ENCODE measurements around the gene CD58. TPM values are rescaled to one million over a fixed set of nuclear protein-coding genes. Genes with fewer than 3 reads are reported as not detected.

CD58 gene
- total and polyA plus RNA-seq, 2 of the 4 experiments (the other 2 are of a cell fraction), result 5.4 to 5.7 TPM

- 0 out of 4 replicates have a peak, but pooled peaks cover 0 to 2% of the 10 kb centered on the region in 2 experiments for H3K79me1 ChIP-seq (ENCODE audit: low read depth in 1 of 2, low read length in 2 of 2)
- no peak overlapping the region for H2AK5ac ChIP-seq (ENCODE audit: low read depth, low read length)
- no peak overlapping the region for H2BK120ac ChIP-seq (ENCODE audit: low read depth, low read length)
- ChIA-PET POLR2A (ENCODE audit: unreplicated experiment) (no interaction called here), CTCF (no interaction called here)
- no peak for TF ChIP-seq USF2 (IDR thresholded peaks at IDR 0.05; ENCODE audit: low read depth, low read length)
- TF ChIP-seq MAFK (IDR thresholded peaks at IDR 0.05; ENCODE audit: low read depth, low read length), result no peak
- TF ChIP-seq POLR2A (IDR thresholded peaks at IDR 0.05; ENCODE audit: low read depth, low read length), result no peak
- TF ChIP-seq RFX5 (IDR thresholded peaks at IDR 0.05; ENCODE audit: low read depth, low read length), result no peak
- TF ChIP-seq FOS (IDR thresholded peaks at IDR 0.05; ENCODE audit: low read depth, low read length), result no peak
- TF ChIP-seq CEBPB (IDR thresholded peaks at IDR 0.05; ENCODE audit: low read depth, low read length), result no peak
- TF ChIP-seq RAD21 (IDR thresholded peaks at IDR 0.05; ENCODE audit: low read length), result no peak
- no peak for TF ChIP-seq MAZ (IDR thresholded peaks at IDR 0.05; ENCODE audit: borderline replicate concordance, low read depth, low read length)
- TF ChIP-seq NFE2L2 (IDR thresholded peaks at IDR 0.05; ENCODE audit: low read depth, low read length), result no peak
- TF ChIP-seq RCOR1 (IDR thresholded peaks at IDR 0.05; ENCODE audit: insufficient replicate concordance, low read length), result no peak
- no peak for TF ChIP-seq SMC3 (IDR thresholded peaks at IDR 0.05; ENCODE audit: low read depth, low read length)
- no peak for TF ChIP-seq CTCF (conservative IDR thresholded peaks at IDR 0.05; ENCODE audit: low read depth, low read length)
- TF ChIP-seq, protein P1, sequence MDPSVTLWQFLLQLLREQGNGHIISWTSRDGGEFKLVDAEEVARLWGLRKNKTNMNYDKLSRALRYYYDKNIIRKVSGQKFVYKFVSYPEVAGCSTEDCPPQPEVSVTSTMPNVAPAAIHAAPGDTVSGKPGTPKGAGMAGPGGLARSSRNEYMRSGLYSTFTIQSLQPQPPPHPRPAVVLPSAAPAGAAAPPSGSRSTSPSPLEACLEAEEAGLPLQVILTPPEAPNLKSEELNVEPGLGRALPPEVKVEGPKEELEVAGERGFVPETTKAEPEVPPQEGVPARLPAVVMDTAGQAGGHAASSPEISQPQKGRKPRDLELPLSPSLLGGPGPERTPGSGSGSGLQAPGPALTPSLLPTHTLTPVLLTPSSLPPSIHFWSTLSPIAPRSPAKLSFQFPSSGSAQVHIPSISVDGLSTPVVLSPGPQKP (IDR thresholded peaks at IDR 0.05; ENCODE audit: borderline replicate concordance, low read depth, low read length), result no peak
- H3K27ac ChIP-seq (ENCODE audit: insufficient read depth, low read length), result no peak overlapping the region
- no peak overlapping the region for H4K5ac ChIP-seq (ENCODE audit: low read depth, low read length)
- no peaks in the 10 kb centered on the region for H4K20me1 ChIP-seq (ENCODE audit: insufficient read depth, low read length)
- no peak for ATAC-seq (ENCODE audit: low read depth)
- no peak overlapping the region for H3K4me3 ChIP-seq (ENCODE audit: insufficient read depth, low read depth, low read length)
- no peak overlapping the region for H2AFZ ChIP-seq (replicated peaks; ENCODE audit: low read length, poor library complexity)
- no peaks in the 10 kb centered on the region for H3K36me3 ChIP-seq (ENCODE audit: control insufficient read depth, insufficient read depth, low read length)
- H2BK5ac ChIP-seq (ENCODE audit: low read depth, low read length, poor library complexity, severe bottlenecking), result no peak overlapping the region
- H3K9ac ChIP-seq (ENCODE audit: low read depth, low read length), result no peak overlapping the region
- H3K18ac ChIP-seq (ENCODE audit: low read depth, low read length), result no peak overlapping the region
- no peak overlapping the region for H3K23ac ChIP-seq (ENCODE audit: low read depth, low read length)
- no peaks in the 10 kb centered on the region for H3K4me1 ChIP-seq (ENCODE audit: control insufficient read depth, insufficient read depth, low read length)
- no peak for DNase-seq
- H2AK9ac ChIP-seq (replicated peaks; ENCODE audit: low read depth, low read length, poor library complexity), result no peak overlapping the region
- intact Hi-C loops (cut with micrococcal nuclease) (no loop called here), in situ Hi-C loops (cut with MboI; ENCODE audit: low sequenced_read_pairs) (no loop called here), dilution Hi-C loops (cut with HindIII; ENCODE audit: low sequenced_read_pairs, unreplicated experiment) (no loop called here)
- no peaks in the 10 kb centered on the region for H3K9me3 ChIP-seq (ENCODE audit: control insufficient read depth, insufficient read depth, low read length)
- H3K56ac ChIP-seq (ENCODE audit: extremely low read depth, insufficient read depth, low read length), result no peak overlapping the region
- no peak overlapping the region for H2BK15ac ChIP-seq (ENCODE audit: low read depth, low read length)
- no peaks in the 10 kb centered on the region for H3K9me1 ChIP-seq (ENCODE audit: insufficient read depth, low read length)
- no peak overlapping the region for H4K91ac ChIP-seq (ENCODE audit: insufficient read depth, low read depth, low read length)
- H3K4me2 ChIP-seq (ENCODE audit: low read depth, low read length), result no peak overlapping the region
- H4K8ac ChIP-seq (ENCODE audit: low read depth in 2 of 2, low read length in 2 of 2), result no peak overlapping the region
- H2BK20ac ChIP-seq (ENCODE audit: low read depth, low read length), result no peak overlapping the region
- no peak overlapping the region for H3K14ac ChIP-seq (replicated peaks; ENCODE audit: low read depth, low read length)
- H3K27me3 ChIP-seq (ENCODE audit: control insufficient read depth, insufficient read depth, low read length), result no peaks in the 10 kb centered on the region
- BruUV-seq (replicated peaks), result no TSS peak
- H3K4ac ChIP-seq (ENCODE audit: low read depth, low read length), result no peak overlapping the region
Measured at GRCh38 chr1:116561563-116561962, 9.3 kb downstream of the CD58 start.
